H1 (cell line): ENCODE measurements around the gene HMGB4.

ENCODE experiments used
- ATF2 ChIP-seq: IDR thresholded peaks from 2 replicates; pipeline ENCODE4 v1.6.1; 2012; ENCODE audit warnings: low read length, inconsistent platforms
- CTCF ChIP-seq, 3 experiments: IDR thresholded peaks; 1 replicate in 2 of 3; 2 replicates in 1 of 3; pipeline versions ENCODE4 v1.5.1 to v1.6.1; 2011; ENCODE audit warnings: low read length in 3 of 3, mild to moderate bottlenecking in 3 of 3, inconsistent platforms in 2 of 3, low read depth in 1 of 3, moderate library complexity in 1 of 3; ENCODE audit not compliant: insufficient read depth in 1 of 3; ENCODE audit errors: control extremely low read depth in 1 of 3
- EP300 ChIP-seq, 2 experiments: IDR thresholded peaks; 1 replicate in 1 of 2; 2 replicates in 1 of 2; pipeline ENCODE4 v1.6.1; 2011 to 2012; ENCODE audit warnings: low read depth in 2 of 2, low read length in 2 of 2, mild to moderate bottlenecking in 2 of 2, borderline replicate concordance in 1 of 2, inconsistent platforms in 1 of 2, moderate library complexity in 1 of 2
- FOSL1 ChIP-seq: IDR thresholded peaks from 2 replicates; pipeline ENCODE4 v1.6.1; 2011; ENCODE audit warnings: mild to moderate bottlenecking, low read depth, low read length, moderate library complexity; ENCODE audit not compliant: insufficient read depth
- KDM5A ChIP-seq: fragments of 200-600 bp; IDR thresholded peaks from 2 replicates; pipeline ENCODE4 v1.7.1; 2012; ENCODE audit warnings: mild to moderate bottlenecking, low read length, inconsistent platforms, mixed read lengths
- MAFK ChIP-seq: IDR thresholded peaks from 2 replicates; pipeline ENCODE4 v1.6.1; 2012; ENCODE audit warnings: low read depth, mild to moderate bottlenecking, improper control_type of control experiment, low read length
- POLR2AphosphoS5 ChIP-seq: IDR thresholded peaks from 2 replicates; pipeline ENCODE4 v1.6.1; 2011; ENCODE audit warnings: low read depth, low read length
- RAD21 ChIP-seq, 2 experiments: IDR thresholded peaks in 1 of 2; conservative IDR thresholded peaks in 1 of 2; 2 replicates each; pipeline ENCODE4 v1.6.1; 2011; ENCODE audit warnings: low read depth in 2 of 2, low read length in 2 of 2, improper control_type of control experiment in 1 of 2, inconsistent platforms in 1 of 2, mild to moderate bottlenecking in 1 of 2, moderate library complexity in 1 of 2
- RXRA ChIP-seq: IDR thresholded peaks from 2 replicates; pipeline ENCODE4 v1.6.1; 2011; ENCODE audit warnings: low read depth, mild to moderate bottlenecking, low read length, moderate library complexity; ENCODE audit not compliant: insufficient read depth
- SIN3A ChIP-seq, 2 experiments: IDR thresholded peaks in 1 of 2; conservative IDR thresholded peaks in 1 of 2; 2 replicates each; pipeline ENCODE4 v1.6.1; 2011 to 2012; ENCODE audit warnings: low read length in 2 of 2, improper control_type of control experiment in 1 of 2, low read depth in 1 of 2, mild to moderate bottlenecking in 1 of 2
- TAF1 ChIP-seq: IDR thresholded peaks from 2 replicates; pipeline ENCODE4 v1.6.1; 2011; ENCODE audit warnings: mild to moderate bottlenecking, low read depth, low read length
- TF ChIP-seq, protein P1 (sequence below): IDR thresholded peaks from 2 replicates; pipeline ENCODE4 v1.6.1; 2011; ENCODE audit warnings: low read length, improper control_type of control experiment

DNA sequence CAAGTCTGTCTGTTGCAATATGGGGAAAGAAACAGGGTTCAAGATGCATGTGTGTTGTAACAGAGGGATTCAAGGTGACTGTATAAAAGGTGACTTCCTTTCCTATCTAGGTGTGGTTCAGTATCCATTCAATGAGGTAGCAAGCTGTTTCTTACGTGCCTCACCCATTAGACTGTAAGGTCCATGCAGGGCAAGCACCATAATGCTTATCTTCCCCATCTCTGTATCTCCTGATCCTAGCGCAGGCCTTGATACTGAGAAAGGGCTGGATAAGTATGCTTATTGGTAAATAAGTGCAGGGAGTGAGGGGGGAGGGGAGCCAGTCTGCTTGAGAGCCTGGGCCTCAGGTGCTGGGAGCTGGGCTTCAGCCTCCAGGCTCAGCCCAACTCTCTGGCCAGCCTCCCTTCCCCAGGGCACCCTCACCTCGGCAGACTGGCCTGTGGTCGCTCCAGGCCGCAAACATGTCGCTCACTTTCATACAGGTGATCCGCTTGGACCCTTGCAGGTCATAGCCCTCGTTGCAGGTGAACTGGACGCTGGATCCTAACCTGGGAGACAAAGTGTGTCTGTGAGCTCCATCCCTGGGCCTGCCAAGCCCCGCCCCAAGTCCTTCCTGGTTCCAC, 44.5 kb upstream of the HMGB4 start:
- TF ChIP-seq TAF1 (no peak), KDM5A (no peak), RAD21 (IDR thresholded peaks at IDR 0.05 in 1 of 2, conservative IDR thresholded peaks at IDR 0.05 in 1 of 2; ENCODE audit: low read depth in 2 of 2, low read length in 2 of 2) (no peak), POLR2AphosphoS5 (no peak), CTCF (IDR thresholded peaks at IDR 0.05; ENCODE audit: control extremely low read depth in 1 of 3, insufficient read depth in 1 of 3, low read depth in 1 of 3, low read length in 3 of 3) (no peak), EP300 (IDR thresholded peaks at IDR 0.05; ENCODE audit: borderline replicate concordance in 1 of 2, low read depth in 2 of 2, low read length in 2 of 2) (no peak), SIN3A (conservative IDR thresholded peaks at IDR 0.05 in 1 of 2, IDR thresholded peaks at IDR 0.05 in 1 of 2; ENCODE audit: low read depth in 1 of 2, low read length in 2 of 2) (no peak), MAFK (no peak), RXRA (no peak), FOSL1 (no peak), ATF2 (no peak)
- TF ChIP-seq, protein P1, sequence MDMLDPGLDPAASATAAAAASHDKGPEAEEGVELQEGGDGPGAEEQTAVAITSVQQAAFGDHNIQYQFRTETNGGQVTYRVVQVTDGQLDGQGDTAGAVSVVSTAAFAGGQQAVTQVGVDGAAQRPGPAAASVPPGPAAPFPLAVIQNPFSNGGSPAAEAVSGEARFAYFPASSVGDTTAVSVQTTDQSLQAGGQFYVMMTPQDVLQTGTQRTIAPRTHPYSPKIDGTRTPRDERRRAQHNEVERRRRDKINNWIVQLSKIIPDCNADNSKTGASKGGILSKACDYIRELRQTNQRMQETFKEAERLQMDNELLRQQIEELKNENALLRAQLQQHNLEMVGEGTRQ, result no peak
